Smooth muscle cell (in vitro differentiated cells): ENCODE measurements around the gene RASGRF1. TPM values are rescaled to one million over a fixed set of nuclear protein-coding genes. Genes with fewer than 3 reads are reported as not detected.

Experiments used
- DNase-seq: peaks from one replicate; lab custom pipeline; 2025; ENCODE audit not compliant: unreplicated experiment; lab: John Stamatoyannopoulos, UW
- H2AFZ ChIP-seq: fragments of 200-600 bp; sonication (generic); 2 replicates; pipeline ENCODE4 v1.6.0; 2016; ENCODE audit warnings: antibody characterized with exemption, low read depth, mild to moderate bottlenecking
- H3F3A ChIP-seq: fragments of 200-600 bp; sonication (generic); 2 replicates; pipeline ENCODE4 v1.6.0; 2017; ENCODE audit warnings: antibody characterized with exemption, low read depth
- H3K27ac ChIP-seq: fragments of 200-600 bp; sonication (generic); 2 replicates; pipeline ENCODE4 v1.5.1; 2016; ENCODE audit warnings: low read depth, mild to moderate bottlenecking
- H3K27me3 ChIP-seq: fragments of 200-600 bp; sonication (generic); 2 replicates; pipeline ENCODE4 v1.6.1; 2016; ENCODE audit warnings: low read depth, mild to moderate bottlenecking
- H3K36me3 ChIP-seq: fragments of 200-600 bp; sonication (generic); 2 replicates; pipeline ENCODE4 v1.5.1; 2016; ENCODE audit warnings: low read depth
- H3K4me1 ChIP-seq: fragments of 200-600 bp; sonication (generic); 2 replicates; pipeline ENCODE4 v1.5.1; 2016; ENCODE audit warnings: low read depth
- H3K4me2 ChIP-seq: fragments of 200-600 bp; sonication (generic); 2 replicates; pipeline ENCODE4 v1.6.0; 2016; ENCODE audit warnings: mild to moderate bottlenecking
- H3K4me3 ChIP-seq: fragments of 200-600 bp; sonication (generic); 2 replicates; pipeline ENCODE4 v1.5.1; 2016; ENCODE audit warnings: mild to moderate bottlenecking
- H3K79me2 ChIP-seq: fragments of 200-600 bp; sonication (generic); 2 replicates; pipeline ENCODE4 v1.6.0; 2016; ENCODE audit warnings: low read depth, mild to moderate bottlenecking
- H3K9ac ChIP-seq: fragments of 200-600 bp; sonication (generic); 2 replicates; pipeline ENCODE4 v1.6.0; 2016; ENCODE audit warnings: low read depth
- H3K9me3 ChIP-seq: fragments of 200-600 bp; sonication (generic); replicated peaks from 2 replicates; pipeline ENCODE4 v1.5.1; 2016; ENCODE audit warnings: low read depth
- H4K20me1 ChIP-seq: fragments of 200-600 bp; sonication (generic); 2 replicates; pipeline ENCODE4 v1.6.0; 2016; ENCODE audit warnings: low read depth
- CTCF ChIP-seq: fragments of 200-600 bp; sonication (generic); IDR thresholded peaks from 2 replicates; pipeline ENCODE4 v1.5.1; 2017; ENCODE audit warnings: borderline replicate concordance, mild to moderate bottlenecking, antibody characterized with exemption; ENCODE audit not compliant: insufficient read depth, poor library complexity, severe bottlenecking
- WGBS: methylation state at CpG from one replicate; pipeline ENCODE4 v1.1.7; 2016; ENCODE audit warnings: low lambda C conversion rate; 5-methylcytosine and 5-hydroxymethylcytosine counted together
- polyA plus RNA-seq: library from polyadenylated mRNA; unstranded; fragments of >200 nt; fragmentation: Nextera tagmentation; extraction: Ambion mirVana; gene quantifications from 2 replicates; pipeline ENCODE4 v1.2.1, GENCODE V29; 2016
- total RNA-seq: library from RNA; depleted of rRNA; stranded (reverse); fragments of >200 nt; gene quantifications from 2 replicates; pipeline ENCODE4 v1.2.3, GENCODE V29; 2014

The RASGRF1 gene
- total and polyA plus RNA-seq, 2 experiments from 2014 or later = 0.17 to 0.22 TPM

- no peak for DNase-seq
- no peaks in the 10 kb centered on the region for H3K27me3 ChIP-seq
- WGBS = 92% methylated on average over 4 of the region's 4 CpGs
- H4K20me1 ChIP-seq = no peaks in the 10 kb centered on the region
- no peak overlapping the region for H3K9ac ChIP-seq
- H3K27ac ChIP-seq = no peak overlapping the region
- no peak for TF ChIP-seq CTCF
- H2AFZ ChIP-seq = no peak overlapping the region
- no peaks in the 10 kb centered on the region for H3K79me2 ChIP-seq
- H3K36me3 ChIP-seq = no peaks in the 10 kb centered on the region
- H3K4me3 ChIP-seq = no peak overlapping the region
- no peak overlapping the region for H3K4me2 ChIP-seq
- H3K4me1 ChIP-seq = no peaks in the 10 kb centered on the region
- H3K9me3 ChIP-seq = no peaks in the 10 kb centered on the region
- H3F3A ChIP-seq = no peaks in the 10 kb centered on the region
Observed at GRCh38 chr15:79036323-79036722, 54.3 kb downstream of the RASGRF1 start.

GRCh38 chr15:79035814-79036213, 54.8 kb downstream of the RASGRF1 start:
- Histone ChIP-seq H3K79me2 (no peaks in the 10 kb centered on the region), H2AFZ (no peak overlapping the region), H3K9me3 (no peaks in the 10 kb centered on the region), H3F3A (no peaks in the 10 kb centered on the region), H3K27ac (no peak overlapping the region), H3K4me2 (no peak overlapping the region), H4K20me1 (no peaks in the 10 kb centered on the region), H3K36me3 (no peaks in the 10 kb centered on the region), H3K4me3 (no peak overlapping the region), H3K4me1 (no peaks in the 10 kb centered on the region), H3K27me3 (no peaks in the 10 kb centered on the region), H3K9ac (no peak overlapping the region)
- TF ChIP-seq CTCF = no peak
- no peak for DNase-seq
- WGBS = 83% methylated on average over 18 of the region's 18 CpGs

GRCh38 chr15:79035111-79035601, 55.4 kb downstream of the RASGRF1 start:
- Histone ChIP-seq H3K79me2 (no peaks in the 10 kb centered on the region), H3F3A (no peaks in the 10 kb centered on the region), H3K4me2 (no peak overlapping the region), H3K9ac (no peak overlapping the region), H4K20me1 (no peaks in the 10 kb centered on the region), H3K4me1 (no peaks in the 10 kb centered on the region), H3K27ac (no peak overlapping the region), H3K36me3 (no peaks in the 10 kb centered on the region), H2AFZ (no peak overlapping the region), H3K27me3 (no peaks in the 10 kb centered on the region), H3K4me3 (no peak overlapping the region), H3K9me3 (no peaks in the 10 kb centered on the region)
- WGBS = 63% methylated on average over 11 of the region's 11 CpGs
- DNase-seq = no peak
- TF ChIP-seq CTCF = peak; percentile 17

- H3K9ac ChIP-seq = no peak overlapping the region
- WGBS = 100% methylated on average over 1 of the region's 1 CpG
- no peak overlapping the region for H2AFZ ChIP-seq
- H3K79me2 ChIP-seq = no peaks in the 10 kb centered on the region
- H3K27ac ChIP-seq = no peak overlapping the region
- no peak for DNase-seq
- H3K27me3 ChIP-seq = no peaks in the 10 kb centered on the region
- H3K4me1 ChIP-seq = no peaks in the 10 kb centered on the region
- H3K4me3 ChIP-seq = no peak overlapping the region
- no peak for TF ChIP-seq CTCF
- H3K4me2 ChIP-seq = no peak overlapping the region
- no peaks in the 10 kb centered on the region for H3F3A ChIP-seq
- no peaks in the 10 kb centered on the region for H3K9me3 ChIP-seq
- no peaks in the 10 kb centered on the region for H3K36me3 ChIP-seq
- H4K20me1 ChIP-seq = no peaks in the 10 kb centered on the region
Observed at GRCh38 chr15:79034284-79034683, 56.3 kb downstream of the RASGRF1 start.
